ENCODE measurements around the gene RRBP1.

Gene RRBP1

DNA sequence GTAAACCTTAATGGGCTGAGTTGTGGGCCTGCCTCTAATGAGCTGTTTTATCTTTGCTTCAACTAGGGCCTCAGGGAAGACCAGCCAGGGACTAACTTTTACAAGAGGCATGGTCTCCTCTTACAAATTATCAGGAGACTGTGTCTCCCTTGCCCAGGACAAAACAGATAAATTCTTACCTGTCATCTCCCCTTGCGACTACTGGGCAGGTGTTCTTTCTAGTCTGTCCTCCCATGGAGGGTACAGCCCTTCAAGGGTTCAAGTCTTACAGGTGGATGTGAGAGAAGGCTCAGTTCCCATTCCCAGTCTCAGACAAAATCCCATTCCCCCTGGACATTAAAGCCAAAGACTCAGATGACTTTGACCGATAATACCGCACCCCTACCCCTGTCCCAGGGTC, 13.6 kb downstream of the RRBP1 start:
- ChIA-PET CTCF (interaction anchor here (1.5 to 5.8 kb wide), 3 partner anchors 8 to 13 kb away, joined by 3 to 57 read pairs (median 23); partner anchors contain the start of gene RRBP1), POLR2A (no interaction called here)

GRCh38 chr20:17667445-17667844, 14.6 kb downstream of the RRBP1 start:
- DNase-seq (ENCODE audit: extremely low spot score) = no peak
- POLR2A ChIA-PET = no interaction called here
- CTCF ChIA-PET = interaction anchor here (1.4 to 5.8 kb wide), 6 partner anchors 9 to 272 kb away, joined by 3 to 57 read pairs (median 8); partner anchors contain the start of gene RRBP1
- TF ChIP-seq CTCF (IDR thresholded peaks at IDR 0.05; ENCODE audit: control extremely low read depth, extremely low read depth, low read depth, missing control alignments) = no peak

More for the DNA sequence above, 13.6 kb downstream of the RRBP1 start:
- TF ChIP-seq CTCF (IDR thresholded peaks at IDR 0.05; ENCODE audit: control extremely low read depth, extremely low read depth, low read depth, missing control alignments) = no peak
- no peak for DNase-seq (ENCODE audit: extremely low spot score)

- ChIA-PET CTCF (interaction anchor here (1.0 to 5.8 kb wide), 5 partner anchors 11 to 330 kb away, joined by 5 to 57 read pairs (median 9); partner anchors contain the start of gene RRBP1), POLR2A (no interaction called here)
- no peak for DNase-seq (ENCODE audit: extremely low spot score)
- no peak for TF ChIP-seq CTCF (IDR thresholded peaks at IDR 0.05; ENCODE audit: control extremely low read depth, extremely low read depth, low read depth, missing control alignments)
These were observed 15.6 kb downstream of the RRBP1 start for GRCh38 chr20:17666481-17666880.

- TF ChIP-seq CTCF (IDR thresholded peaks at IDR 0.05; ENCODE audit: control extremely low read depth, extremely low read depth, low read depth, missing control alignments) = no peak
- ChIA-PET CTCF (interaction anchor here (1.0 to 5.8 kb wide), 5 partner anchors 10 to 331 kb away, joined by 5 to 57 read pairs (median 9); partner anchors contain the start of gene RRBP1), POLR2A (no interaction called here)
- no peak for DNase-seq (ENCODE audit: extremely low spot score)
These were observed 16.3 kb downstream of the RRBP1 start for GRCh38 chr20:17665756-17666155.

- ChIA-PET CTCF (interaction anchor here (0.8 to 5.8 kb wide), 6 partner anchors 8 to 235 kb away, joined by 3 to 57 read pairs (median 4); partner anchors contain the start of gene RRBP1), POLR2A (no interaction called here)
- no peak for DNase-seq (ENCODE audit: extremely low spot score)
- TF ChIP-seq CTCF (IDR thresholded peaks at IDR 0.05; ENCODE audit: control extremely low read depth, extremely low read depth, low read depth, missing control alignments) = no peak
These were observed 17.9 kb downstream of the RRBP1 start for GRCh38 chr20:17664025-17664633.

GRCh38 chr20:17663486-17663885, 18.6 kb downstream of the RRBP1 start:
- POLR2A ChIA-PET = no interaction called here
- CTCF ChIA-PET = interaction anchor here (1.4 to 5.8 kb wide), 2 partner anchors 15 to 18 kb away, joined by 5 to 57 read pairs; partner anchors contain the start of gene RRBP1

More at GRCh38 chr20:17663486-17663885, 18.6 kb downstream of the RRBP1 start:
- DNase-seq (ENCODE audit: extremely low spot score) = no peak
- no peak for TF ChIP-seq CTCF (IDR thresholded peaks at IDR 0.05; ENCODE audit: control extremely low read depth, extremely low read depth, low read depth, missing control alignments)
